NCI-H524 treated with DMSO at 0.1 percent for 48 hours (cell line): ENCODE measurements around the gene MAML2.

ENCODE experiments used
- DNase-seq: peaks from one replicate; lab custom pipeline; 2025; lab: John Stamatoyannopoulos, UW

The MAML2 gene

DNA sequence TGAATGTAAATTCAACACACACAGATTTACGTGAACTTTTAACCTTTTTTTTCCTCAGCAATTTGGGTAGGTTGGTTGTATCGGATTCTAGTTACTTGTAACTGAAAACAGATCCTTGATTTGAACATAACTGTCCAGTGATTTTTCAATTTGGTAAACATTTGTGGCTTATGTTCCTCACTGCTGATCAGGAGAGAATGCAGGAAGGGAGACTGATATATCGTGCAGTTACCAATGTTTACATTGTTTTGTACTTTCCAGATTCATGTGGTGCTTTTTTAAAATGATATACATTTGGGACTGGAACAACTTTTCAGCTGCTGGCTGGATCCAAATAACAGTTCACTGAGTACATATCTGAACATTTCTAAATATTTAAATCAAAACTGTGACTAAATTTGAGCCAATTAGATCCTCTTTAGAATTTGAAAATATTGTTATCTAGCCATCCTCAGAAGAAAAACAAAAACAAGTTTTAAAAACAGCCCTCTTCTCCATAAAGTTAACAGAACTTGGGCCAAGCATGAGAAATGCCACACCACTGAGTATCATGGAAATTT is 334.8 kb downstream of the MAML2 start:
- DNase-seq = no peak

DNA sequence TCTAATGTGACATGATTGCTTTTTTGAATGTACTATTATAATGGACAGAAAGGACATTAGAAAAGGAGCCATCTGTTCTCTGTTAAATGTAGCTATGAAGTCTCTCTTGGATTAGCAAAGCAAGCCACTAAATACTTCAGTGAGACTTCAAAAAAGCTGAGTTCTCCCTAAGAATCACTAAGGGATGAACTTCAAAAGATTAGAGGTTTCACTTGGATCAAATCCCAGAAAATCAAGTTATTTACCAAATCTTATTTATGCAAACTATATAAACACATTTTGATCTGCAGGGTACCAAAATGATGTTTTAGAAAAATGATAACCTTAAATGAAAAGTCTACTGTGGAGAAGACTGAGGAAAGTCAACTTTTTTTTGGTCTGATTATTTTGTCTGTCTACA is 337.0 kb downstream of the MAML2 start:
- DNase-seq = no peak

DNA sequence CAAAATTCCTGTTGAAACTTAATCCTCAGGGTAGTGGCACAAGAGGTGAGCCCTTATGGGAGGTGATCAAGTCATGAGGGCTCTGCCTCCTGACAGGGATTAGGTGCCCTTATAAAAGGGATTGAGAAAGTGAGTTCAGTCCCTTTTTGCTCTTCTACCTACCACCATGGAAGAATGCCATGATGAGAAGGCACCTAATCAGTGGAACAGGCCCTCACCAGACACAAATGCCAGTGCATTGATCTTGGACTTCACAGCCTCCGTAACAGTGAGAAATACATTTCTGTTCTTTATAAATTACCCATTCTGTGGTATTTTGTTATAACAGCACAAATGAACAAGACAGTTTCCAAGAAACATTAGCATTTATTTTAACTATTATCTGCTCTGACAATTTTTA is 338.1 kb downstream of the MAML2 start:
- DNase-seq = no peak

DNA sequence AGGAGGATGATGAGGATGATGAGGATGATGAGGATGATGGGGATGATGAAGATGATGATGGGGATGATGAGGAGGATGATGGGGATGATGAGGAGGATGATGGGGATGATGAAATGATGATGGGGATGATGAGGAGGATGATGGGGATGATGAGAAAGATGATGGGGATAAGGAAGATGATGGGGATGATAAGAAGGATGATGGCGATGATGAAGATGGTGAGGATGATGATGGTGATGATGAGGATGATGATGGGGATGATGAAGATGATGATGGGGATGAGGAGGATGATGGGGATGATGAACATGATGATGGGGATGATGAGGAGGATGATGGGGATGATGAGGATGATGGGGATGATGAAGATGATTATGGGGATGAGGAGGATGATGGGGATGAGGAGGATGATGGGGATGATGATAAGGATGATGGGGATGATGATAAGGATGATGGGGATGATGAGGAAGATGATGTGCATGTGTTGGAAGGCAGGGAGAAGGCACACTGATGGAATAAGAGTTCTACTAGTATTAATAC is 340.2 kb downstream of the MAML2 start:
- DNase-seq = no peak

DNA sequence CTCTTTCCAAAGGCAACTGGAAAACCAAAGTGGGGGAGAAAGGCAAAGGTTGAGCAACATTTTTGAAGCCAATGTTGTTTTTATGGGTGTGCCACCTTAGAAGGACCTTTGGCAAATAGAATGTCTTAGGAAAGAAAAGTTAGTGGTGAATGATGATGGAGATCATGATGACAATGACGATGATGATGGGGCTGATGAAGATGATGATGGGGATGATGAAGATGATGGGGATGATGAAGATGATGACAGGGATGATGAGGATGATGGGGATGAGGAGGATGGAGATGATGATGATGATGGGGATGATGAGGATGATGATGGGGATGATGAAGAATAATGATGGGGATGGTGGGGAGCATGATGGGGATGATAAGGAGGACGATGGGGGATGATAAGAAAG is 340.7 kb downstream of the MAML2 start:
- DNase-seq = no peak

DNA sequence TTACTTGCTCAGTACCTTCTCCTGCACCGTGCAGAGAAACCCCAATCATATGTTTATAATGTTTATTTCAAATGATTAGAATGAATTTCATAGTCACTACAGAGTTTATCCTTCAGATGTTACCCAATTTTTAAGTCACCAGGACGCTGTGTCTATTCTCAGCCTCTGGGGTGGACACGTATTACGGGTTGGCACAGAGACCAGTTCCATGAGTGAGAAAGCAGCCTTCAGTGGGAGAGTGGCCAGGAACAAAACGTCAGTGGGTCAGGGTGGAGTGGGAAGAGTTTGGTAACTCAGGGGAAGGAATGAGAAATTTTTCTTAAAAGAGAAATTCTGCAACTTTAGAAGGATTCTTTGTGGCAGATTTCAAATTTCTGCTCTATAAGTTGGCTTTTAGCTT is 342.0 kb downstream of the MAML2 start:
- no peak for DNase-seq

GRCh38 chr11:95999711-96000406 is 343.1 kb downstream of the MAML2 start:
- no peak for DNase-seq

- DNase-seq = no peak
Observed at GRCh38 chr11:95996621-95997235, 346.3 kb downstream of the MAML2 start.

DNA sequence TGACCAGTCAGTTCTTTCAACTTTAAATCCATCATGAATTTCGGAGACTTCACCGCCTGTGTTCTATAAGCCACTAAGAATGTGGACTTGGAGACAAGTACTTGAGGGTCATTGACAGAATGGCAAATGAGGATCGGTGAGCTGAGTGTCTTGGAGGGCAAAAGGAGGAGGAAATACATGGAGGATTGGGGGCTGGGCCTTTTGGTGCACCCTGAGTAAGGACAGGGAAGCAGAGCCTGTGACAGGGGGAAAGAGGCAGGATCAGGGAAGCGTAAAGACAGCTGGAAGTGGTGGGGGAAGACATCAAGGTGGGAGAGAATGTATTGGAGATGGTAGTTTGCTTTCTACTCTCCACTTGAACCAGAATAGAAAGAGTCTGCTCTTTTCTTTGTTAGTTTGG is 348.7 kb downstream of the MAML2 start:
- no peak for DNase-seq

DNA sequence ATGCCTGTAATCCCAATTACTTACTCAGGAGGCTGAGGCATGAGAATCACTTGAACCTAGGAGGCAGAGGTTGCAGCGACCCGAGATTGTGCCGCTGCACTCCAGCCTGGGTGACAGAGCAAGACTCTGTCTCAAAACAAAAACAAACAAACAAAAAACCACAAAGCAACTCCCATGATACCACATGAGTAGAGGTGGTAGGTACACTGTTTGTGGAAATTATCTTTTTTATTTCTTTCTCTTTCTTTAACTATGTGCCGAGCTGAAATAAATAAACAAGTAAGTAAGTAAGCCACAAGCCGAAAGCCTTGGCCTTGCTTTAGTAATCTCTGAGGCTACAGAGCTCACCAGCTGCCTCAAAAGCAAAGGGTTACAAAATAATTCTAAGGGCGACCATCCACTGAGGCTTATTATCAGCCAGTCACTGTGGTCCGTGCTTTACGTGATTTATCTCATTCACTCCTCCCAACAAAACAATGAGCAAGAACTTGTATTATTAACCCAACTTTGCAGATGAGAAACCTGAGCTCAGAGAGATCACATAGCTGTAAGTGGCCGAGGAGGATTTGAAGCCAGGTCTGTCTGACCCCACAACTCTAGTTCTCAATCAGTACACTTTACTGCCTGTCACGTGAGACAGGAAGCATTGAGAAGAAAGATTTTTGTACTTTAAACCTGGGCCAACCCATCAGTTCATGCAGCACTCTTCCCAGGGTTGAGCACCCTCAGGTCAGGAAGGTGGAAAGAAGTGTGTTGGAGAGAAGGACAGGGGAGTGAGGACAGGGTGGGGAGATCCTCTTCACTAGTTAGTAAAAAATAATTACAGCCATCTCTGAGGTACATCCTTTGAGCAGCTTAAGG is 349.3 kb downstream of the MAML2 start:
- no peak for DNase-seq

DNA sequence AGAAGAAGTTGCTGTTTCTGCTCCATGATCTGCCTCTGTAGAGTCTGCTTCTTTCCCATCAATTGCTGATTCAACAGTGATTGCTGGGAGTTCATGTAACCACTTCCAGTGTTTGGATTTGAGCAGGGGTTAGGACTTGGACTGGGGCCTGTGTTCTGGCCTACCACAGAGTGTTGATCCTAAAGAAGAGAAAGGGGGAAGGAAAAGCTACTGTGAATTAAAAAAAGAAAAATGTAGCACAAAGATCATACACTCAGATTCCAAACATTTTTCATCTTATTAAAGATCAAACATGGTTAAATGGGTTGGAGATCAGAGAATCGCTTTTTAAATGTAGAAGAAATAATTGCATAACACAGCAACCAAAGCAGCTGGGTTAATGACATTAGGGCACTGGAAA is 351.4 kb downstream of the MAML2 start:
- DNase-seq = no peak

GRCh38 chr11:95991101-95991500 is 351.9 kb downstream of the MAML2 start:
- DNase-seq = no peak

DNA sequence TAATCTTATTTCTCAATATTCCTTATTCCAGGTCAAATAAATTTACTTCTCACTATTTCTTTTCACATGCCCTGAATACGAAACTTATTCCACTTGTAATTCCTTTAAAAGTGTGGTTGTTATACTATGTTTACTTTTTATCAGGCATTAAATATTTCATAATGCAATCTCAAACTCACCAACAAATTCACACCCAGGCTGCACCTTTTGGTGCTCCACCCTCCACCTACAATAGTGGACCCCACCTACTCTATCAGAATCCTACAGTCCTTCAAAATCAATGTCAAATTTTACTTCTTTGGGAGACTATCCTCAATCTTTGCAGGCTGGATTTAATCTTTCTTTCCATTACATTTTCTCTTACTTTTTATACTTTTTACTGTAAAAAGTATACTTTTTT is 353.2 kb downstream of the MAML2 start:
- no peak for DNase-seq

DNA sequence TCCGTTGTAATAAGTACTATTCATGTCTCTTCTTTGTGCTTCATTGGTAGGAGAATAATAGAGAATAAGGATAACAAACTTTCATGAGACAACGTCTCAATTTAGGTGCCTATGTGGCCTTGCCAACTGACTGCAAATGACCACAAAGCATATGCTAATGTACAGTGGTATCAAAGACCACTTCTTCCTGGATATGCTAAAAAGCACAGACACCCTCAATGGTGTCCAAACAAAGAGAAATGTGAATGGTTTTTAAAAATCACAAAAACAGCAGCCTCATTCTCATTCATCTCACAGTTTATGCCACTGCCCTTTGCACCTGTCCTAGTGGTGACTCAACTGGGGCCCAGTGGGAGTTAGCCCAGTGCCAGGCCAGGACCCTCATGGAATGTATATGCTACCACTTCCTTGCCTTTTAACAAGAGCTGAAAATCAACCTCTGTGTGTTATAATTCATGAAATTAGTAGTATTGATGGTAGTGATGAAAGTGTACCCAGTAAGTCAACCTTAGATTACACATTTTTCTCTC is 353.9 kb downstream of the MAML2 start:
- no peak for DNase-seq

DNA sequence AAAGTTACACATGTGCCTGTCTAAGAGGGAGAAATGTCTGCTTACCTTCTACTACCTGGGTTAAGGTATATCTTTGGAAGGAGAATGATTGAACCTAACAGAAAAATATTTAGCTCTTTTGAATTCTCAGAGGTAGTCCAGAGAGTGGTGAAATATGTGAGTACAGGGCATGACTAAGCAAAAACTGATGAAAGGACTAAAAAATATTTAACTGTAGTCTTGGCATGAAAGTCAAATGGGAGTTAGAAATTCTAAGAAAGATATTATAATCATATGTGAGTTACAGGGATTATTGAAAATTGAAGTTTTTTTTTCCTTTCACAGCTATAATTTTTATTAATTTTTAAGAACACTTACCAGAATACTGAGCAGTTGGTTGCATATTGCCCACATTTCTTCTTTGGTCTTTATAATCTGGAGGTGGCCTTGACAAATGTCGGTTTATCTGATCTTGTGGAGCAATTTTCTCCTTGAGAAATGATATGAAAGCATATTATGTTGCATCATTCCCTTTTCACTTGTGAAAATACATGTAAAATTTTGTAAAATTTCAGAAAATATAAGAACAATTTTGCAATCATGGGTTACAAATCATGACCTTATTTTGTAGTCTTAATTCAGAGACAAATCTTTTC is 357.7 kb downstream of the MAML2 start:
- no peak for DNase-seq

DNA sequence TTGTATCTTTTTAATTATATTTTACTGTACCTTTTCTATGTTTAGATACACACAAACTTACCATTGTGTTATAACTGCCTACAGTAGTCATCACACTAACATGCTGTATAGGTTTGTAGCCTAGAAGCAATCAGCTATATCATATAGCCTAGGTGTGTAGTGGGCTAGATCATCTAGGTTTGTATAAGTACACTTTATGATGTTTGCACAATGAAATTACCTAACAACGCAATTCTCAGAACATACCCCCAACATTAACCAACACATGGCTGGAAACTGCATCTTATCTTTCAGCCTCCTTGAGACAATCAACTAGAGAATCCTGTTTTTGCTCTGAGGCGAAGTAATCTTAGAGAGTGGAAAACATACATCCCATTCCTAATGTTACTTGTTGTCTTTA is 358.9 kb downstream of the MAML2 start:
- no peak for DNase-seq

- DNase-seq = no peak
Observed at GRCh38 chr11:95977534-95978174, 365.3 kb downstream of the MAML2 start.

GRCh38 chr11:95976550-95976949 is 366.4 kb downstream of the MAML2 start:
- DNase-seq = no peak

DNA sequence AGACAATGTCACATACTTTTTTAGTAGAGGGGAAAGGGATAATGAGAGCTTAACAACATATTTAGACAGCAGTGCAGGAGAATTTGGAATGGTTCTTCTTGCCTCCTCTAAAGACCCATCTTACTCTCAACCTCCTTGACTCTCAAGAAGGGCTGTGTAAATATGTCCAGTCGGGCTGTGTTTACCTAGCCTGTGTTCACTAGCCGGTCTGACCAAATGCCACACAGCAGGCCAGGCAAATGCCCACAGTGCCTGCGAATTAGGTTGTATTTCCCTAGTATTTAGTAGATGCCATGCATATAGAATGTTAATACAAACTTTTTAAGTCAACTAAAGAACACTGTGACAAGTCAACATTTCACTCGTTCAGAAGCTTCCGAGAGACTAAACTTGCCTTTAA is 367.7 kb downstream of the MAML2 start:
- DNase-seq = no peak

GRCh38 chr11:95972060-95972459 is 370.9 kb downstream of the MAML2 start:
- DNase-seq = no peak

GRCh38 chr11:95968585-95968984 is 374.4 kb downstream of the MAML2 start:
- DNase-seq = no peak
